Coronary artery (tissue), 2 donors: ENCODE results near the gene MAPK8IP3.

Experiments used
- DNase-seq: peaks from one replicate; pipeline ENCODE4 v3.0.0-alpha.2; 2017; ENCODE audit warnings: low spot score
- H3K27ac ChIP-seq, 2 donors: fragments of 200-600 bp; sonication (generic); one replicate each; pipeline ENCODE4 v1.5.1; 2016 to 2019
- H3K4me3 ChIP-seq: fragments of 200-600 bp; sonication (generic); 2 replicates; pipeline ENCODE4 v1.5.1; 2016; ENCODE audit warnings: mild to moderate bottlenecking, moderate library complexity
- CTCF ChIP-seq: fragments of 200-600 bp; sonication (generic); IDR thresholded peaks from one replicate; pipeline ENCODE4 v1.5.1; 2019; ENCODE audit warnings: antibody characterized with exemption

The MAPK8IP3 gene

GRCh38 chr16:1808691-1809090, 102.7 kb downstream of the MAPK8IP3 start:
- no peak for TF ChIP-seq CTCF
- Histone ChIP-seq H3K27ac (no peak overlapping the region), H3K4me3 (no peak overlapping the region)
- no peak for DNase-seq

GRCh38 chr16:1809281-1809801, 103.3 kb downstream of the MAPK8IP3 start:
- no peak for TF ChIP-seq CTCF
- Histone ChIP-seq H3K4me3 (no peak overlapping the region), H3K27ac (no peak overlapping the region)
- DNase-seq = peak; percentile 71

GRCh38 chr16:1810106-1810505, 104.1 kb downstream of the MAPK8IP3 start:
- DNase-seq = no peak
- no peak for TF ChIP-seq CTCF
- Histone ChIP-seq H3K4me3 (no peak overlapping the region), H3K27ac (no peak overlapping the region)

- Histone ChIP-seq H3K27ac (no peak overlapping the region), H3K4me3 (no peak overlapping the region)
- no peak for DNase-seq
- no peak for TF ChIP-seq CTCF
These were observed 104.5 kb downstream of the MAPK8IP3 start for GRCh38 chr16:1810536-1810935.

- H3K4me3 ChIP-seq = no peak overlapping the region
- no peak for TF ChIP-seq CTCF
- H3K27ac ChIP-seq = no peak overlapping the region
- DNase-seq = no peak
These were observed 106.8 kb downstream of the MAPK8IP3 start for GRCh38 chr16:1812732-1813163.

- H3K4me3 ChIP-seq = no peak overlapping the region
- no peak for DNase-seq
- no peak for TF ChIP-seq CTCF
- H3K27ac ChIP-seq = no peak overlapping the region
These were observed 109.5 kb downstream of the MAPK8IP3 start for GRCh38 chr16:1815461-1815860.

GRCh38 chr16:1816396-1817275, 110.6 kb downstream of the MAPK8IP3 start:
- no peak overlapping the region for H3K27ac ChIP-seq

More at GRCh38 chr16:1816396-1817275, 110.6 kb downstream of the MAPK8IP3 start:
- no peak for DNase-seq
- no peak for TF ChIP-seq CTCF
- no peak overlapping the region for H3K4me3 ChIP-seq
